HepG2 (cell line): ENCODE results near the gene R3HDM4. TPM values are rescaled to one million over a fixed set of nuclear protein-coding genes. Genes with fewer than 3 reads are reported as not detected.

Source experiments
- ATAC-seq: fragments of 200-7000 bp; cut with Tn5 transposase; 3 replicates; pipeline ENCODE4 v1.9.1; 2020; ENCODE audit warnings: mild to moderate bottlenecking, moderate library complexity
- BruUV-seq: library from RNA; stranded (reverse); fragments of 400-500 nt; replicated peaks from 2 replicates; lab custom pipeline; 2021; lab: Mats Ljungman, UMichigan
- CTCF ChIA-PET: fragments of 300-600 bp; formaldehyde crosslinking; extraction: SDS; loops from one replicate; lab custom pipeline; 2021; ENCODE audit warnings: low total read pairs, inconsistent platforms, low intra/inter-chr PET ratio; lab: Yijun Ruan, JAX
- POLR2A ChIA-PET: fragments of 350-600 bp; sonication (Branson Sonifier 250); formaldehyde crosslinking; loops from one replicate; lab custom pipeline; 2020; ENCODE audit warnings: antibody characterized with exemption, inconsistent platforms; lab: Yijun Ruan, JAX
- DNase-seq: peaks from one replicate; pipeline ENCODE4 v3.0.0-alpha.2; 2015; ENCODE audit warnings: low spot score
- FAIRE-seq: peaks from 3 replicates; lab custom pipeline; 2011; peaks lifted over from hg19 to GRCh38; lab: Jason Lieb, UNC
- H2AFZ ChIP-seq: one replicate; pipeline ENCODE4 v1.6.1; 2011; ENCODE audit warnings: low read length, inconsistent platforms
- H3K27ac ChIP-seq: fragments of 300-600 bp; 3 replicates; pipeline ENCODE4 v1.8.0; 2011; ENCODE audit warnings: mixed run types, mild to moderate bottlenecking, mixed read lengths, low read length, inconsistent platforms; ENCODE audit not compliant: insufficient read depth; ENCODE audit errors: extremely low read length
- H3K27me3 ChIP-seq, 2 experiments: fragments of 200-600 bp in 1 of 2; 2 replicates in 1 of 2; 3 replicates in 1 of 2; pipeline versions ENCODE4 v1.6.0 to v1.8.0; 2011; ENCODE audit warnings: low read length in 2 of 2, mild to moderate bottlenecking in 2 of 2, moderate library complexity in 2 of 2, inconsistent platforms in 1 of 2; ENCODE audit not compliant: insufficient read depth in 2 of 2, control insufficient read depth in 1 of 2
- H3K36me3 ChIP-seq, 2 experiments: fragments of 200-600 bp in 1 of 2; replicated peaks in 1 of 2; 2 replicates in 1 of 2; 3 replicates in 1 of 2; pipeline versions ENCODE4 v1.5.1 to v1.8.0; 2011; ENCODE audit warnings: low read length in 2 of 2, inconsistent platforms in 1 of 2; ENCODE audit not compliant: insufficient read depth in 2 of 2, control insufficient read depth in 1 of 2
- H3K4me1 ChIP-seq: 2 replicates; pipeline ENCODE4 v1.5.1; 2012; ENCODE audit warnings: low read length, inconsistent platforms; ENCODE audit not compliant: insufficient read depth
- H3K4me2 ChIP-seq: 2 replicates; pipeline ENCODE4 v1.6.0; 2011; ENCODE audit warnings: low read depth, low read length, inconsistent platforms
- H3K4me3 ChIP-seq, 3 experiments: fragments of 200-600 bp in 1 of 3; sonication (generic), shearing (Covaris generic) in 1 of 3; replicated peaks in 1 of 3; 2 replicates each; pipeline ENCODE4 v1.5.1; 2011 to 2016; ENCODE audit warnings: low read length in 3 of 3, inconsistent platforms in 2 of 3, low read depth in 2 of 3, mild to moderate bottlenecking in 2 of 3, control low read depth in 1 of 3, mixed read lengths in 1 of 3; ENCODE audit not compliant: insufficient read depth in 1 of 3
- H3K79me2 ChIP-seq: one replicate; pipeline ENCODE4 v1.6.1; 2011; ENCODE audit warnings: low read length, inconsistent platforms; ENCODE audit not compliant: insufficient read depth
- H3K9ac ChIP-seq: 2 replicates; pipeline ENCODE4 v1.6.0; 2011; ENCODE audit warnings: mild to moderate bottlenecking, low read depth, low read length, inconsistent platforms; ENCODE audit not compliant: insufficient read depth
- H3K9me3 ChIP-seq: 2 replicates; pipeline ENCODE4 v1.5.1; 2012; ENCODE audit warnings: mild to moderate bottlenecking, low read length
- H4K20me1 ChIP-seq: 2 replicates; pipeline ENCODE4 v1.6.0; 2011; ENCODE audit warnings: inconsistent platforms, mild to moderate bottlenecking, low read length, moderate library complexity; ENCODE audit not compliant: insufficient read depth
- AGO2 ChIP-seq: fragments of 200-400 bp; formaldehyde crosslinking; optimal IDR thresholded peaks from 2 replicates; pipeline ENCODE3; 2017; ENCODE audit warnings: mild to moderate bottlenecking, low read depth, low read length, moderate library complexity
- EHMT2 ChIP-seq: fragments of 200-600 bp; sonication (generic); IDR thresholded peaks from 2 replicates; pipeline ENCODE4 v1.7.0; 2017; ENCODE audit warnings: antibody characterized with exemption, low read depth, low read length, borderline replicate concordance
- FOXO1 ChIP-seq: sonication (generic); formaldehyde crosslinking; IDR thresholded peaks from 2 replicates; pipeline ENCODE4 v1.4.0; 2020; ENCODE audit warnings: missing genetic modification reagents
- HNRNPL ChIP-seq: fragments of 200-400 bp; formaldehyde crosslinking; IDR thresholded peaks from 2 replicates; pipeline ENCODE4 v1.6.1; 2017; ENCODE audit warnings: mild to moderate bottlenecking, low read depth, low read length
- KLF6 ChIP-seq: IDR thresholded peaks from 2 replicates; pipeline ENCODE4 v1.8.0; 2016; ENCODE audit warnings: missing biosample characterization, missing genetic modification reagents
- MTA1 ChIP-seq: sonication (generic); formaldehyde crosslinking; IDR thresholded peaks from 2 replicates; pipeline ENCODE4 v1.4.0; 2020; ENCODE audit warnings: missing genetic modification reagents, mild to moderate bottlenecking, borderline replicate concordance
- PHF21A ChIP-seq: sonication (generic); formaldehyde crosslinking; IDR thresholded peaks from 2 replicates; pipeline ENCODE4 v1.5.0; 2020; ENCODE audit warnings: mild to moderate bottlenecking, missing genetic modification reagents
- POLR2A ChIP-seq, 2 experiments: IDR thresholded peaks; 2 replicates each; pipeline ENCODE4 v1.6.1; 2011; ENCODE audit warnings: low read depth in 2 of 2, low read length in 2 of 2, mild to moderate bottlenecking in 1 of 2, moderate library complexity in 1 of 2; ENCODE audit not compliant: insufficient read depth in 1 of 2
- RBFOX2 ChIP-seq: fragments of 200-400 bp; formaldehyde crosslinking; IDR thresholded peaks from 2 replicates; pipeline ENCODE4 v1.6.1; 2017; ENCODE audit warnings: low read depth, mild to moderate bottlenecking, low read length
- SKI ChIP-seq: fragments of 450-650 bp; IDR thresholded peaks from one replicate; pipeline ENCODE4 v1.6.1; 2018; ENCODE audit warnings: mild to moderate bottlenecking; ENCODE audit not compliant: partially characterized antibody
- TOPORS ChIP-seq: sonication (generic); formaldehyde crosslinking; IDR thresholded peaks from 2 replicates; pipeline ENCODE4 v1.8.0; 2023; ENCODE audit warnings: mild to moderate bottlenecking, missing genetic modification reagents
- ZBTB25 ChIP-seq: IDR thresholded peaks from 2 replicates; pipeline ENCODE4 v1.6.1; 2018; ENCODE audit warnings: missing genetic modification reagents
- ZHX1 ChIP-seq: sonication (generic); formaldehyde crosslinking; IDR thresholded peaks from 2 replicates; pipeline ENCODE4 v1.8.1; 2022; ENCODE audit warnings: low read depth, mild to moderate bottlenecking, missing genetic modification reagents
- ZNF142 ChIP-seq: sonication (generic); formaldehyde crosslinking; IDR thresholded peaks from 2 replicates; pipeline ENCODE4 v1.4.0; 2020; ENCODE audit warnings: missing genetic modification reagents
- ZNF552 ChIP-seq: sonication (generic); formaldehyde crosslinking; IDR thresholded peaks from 2 replicates; pipeline ENCODE4 v1.9.0; 2022; ENCODE audit warnings: missing genetic modification reagents, mild to moderate bottlenecking, borderline replicate concordance
- WGBS: methylation state at CpG from one replicate; pipeline ENCODE4 v1.1.6; 2017; ENCODE audit warnings: low lambda C conversion rate; 5-methylcytosine and 5-hydroxymethylcytosine counted together
- in situ Hi-C: cut with HindIII; loops from 2 replicates; pipeline ENCODE4 v1.10.0; 2017; ENCODE audit warnings: low pct_unique_long_range_greater_than_20kb; ENCODE audit not compliant: extremely low pct_ligation_motif_present
- intact Hi-C: fragments of 100-400 bp; cut with micrococcal nuclease; formaldehyde crosslinking; loops from one replicate; pipeline ENCODE4 v1.10.0; 2022; ENCODE audit not compliant: unreplicated experiment
- polyA plus RNA-seq, 8 experiments: library from polyadenylated mRNA; depleted of rRNA in 3 of 8; stranded (reverse) in 7 of 8; unstranded in 1 of 8; fragments of >200 nt; fragmentation: Illumina TruSeq in 4 of 8; extraction: Trizol in 4 of 8; gene quantifications; 2 replicates each; pipeline versions ENCODE4 v1.2.1 to v1.2.3, GENCODE V29; 2011 to 2016; ENCODE audit warnings: low read depth in 4 of 8, missing spikeins in 1 of 8, mixed read lengths in 1 of 8; ENCODE audit not compliant: insufficient read depth in 1 of 8
- total RNA-seq, 5 experiments: library from RNA; depleted of rRNA; stranded (reverse); fragments of >200 nt; fragmentation: Illumina TruSeq; extraction: Trizol; gene quantifications; 2 replicates each; pipeline ENCODE4 v1.2.3, GENCODE V29; 2016; ENCODE audit warnings: low read depth in 1 of 5

The R3HDM4 gene
- total and polyA plus RNA-seq, 2 of the 13 experiments (the other 11 are each of a cell fraction or from before 2014, with no cell fraction given): 26.2 to 26.9 TPM

DNA sequence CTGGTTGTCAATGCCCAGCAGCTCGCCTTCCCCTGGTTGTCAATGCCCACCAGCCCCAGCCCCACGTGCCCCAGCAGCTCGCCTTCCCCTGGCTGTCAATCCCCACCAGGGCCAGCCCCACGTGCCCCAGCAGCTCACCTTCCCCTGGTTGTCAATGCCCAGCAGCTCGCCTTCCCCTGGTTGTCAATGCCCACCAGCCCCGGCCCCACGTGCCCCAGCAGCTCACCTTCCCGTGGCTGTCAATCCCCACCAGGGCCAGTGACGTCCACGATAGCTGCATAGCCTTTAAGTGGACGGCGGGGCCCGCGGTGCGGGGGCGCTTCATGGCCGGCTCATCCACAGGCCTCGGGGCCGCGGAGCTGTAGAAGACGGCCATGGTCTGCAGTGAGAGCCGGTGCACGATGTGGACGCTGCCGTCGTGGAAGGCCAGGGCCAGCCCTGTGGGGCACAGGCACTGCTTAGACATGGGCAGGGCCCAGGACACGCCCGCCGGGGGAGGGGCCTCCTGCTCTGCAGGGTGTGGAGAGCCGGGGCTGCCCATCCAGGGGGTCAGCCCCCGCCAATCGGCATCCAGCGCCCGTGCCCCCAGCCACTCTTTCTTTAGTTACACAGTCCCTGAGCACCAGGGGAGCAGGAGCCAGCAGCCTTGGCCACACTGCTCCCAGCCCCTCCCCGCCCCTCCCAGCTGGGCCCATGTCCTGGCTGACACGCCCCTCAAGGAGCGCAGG lies 33.1 kb downstream of the R3HDM4 start:
- Histone ChIP-seq H3K4me1 (no peaks in the 10 kb centered on the region), H3K4me2 (no peak overlapping the region), H4K20me1 (no peaks in the 10 kb centered on the region), H3K9me3 (no peaks in the 10 kb centered on the region), H3K27ac (no peak overlapping the region)
- POLR2A ChIA-PET: interaction anchor here (0.6 to 1.6 kb wide), 2 partner anchors 13 to 18 kb away, joined by 3 read pairs; partner anchors contain the start of genes MED16 and RNU6-9
- intact Hi-C loops: no loop called here
- CTCF ChIA-PET: no interaction called here
- BruUV-seq: no TSS peak
- TF ChIP-seq EHMT2: no peak
- TF ChIP-seq PHF21A: no peak
- TF ChIP-seq KLF6: no peak
- no peak for TF ChIP-seq ZHX1 (CRISPR knock-in tag)
- TF ChIP-seq POLR2A (IDR thresholded peaks at IDR 0.05; ENCODE audit: insufficient read depth in 1 of 2, low read depth in 2 of 2, low read length in 2 of 2): 0 out of 4 replicates have a peak, but pooled peaks of 1 of the 2 experiments have one; percentile 5
- TF ChIP-seq MTA1: no peak
- TF ChIP-seq RBFOX2: peak; percentile 27; the same call in 1 of the 2 replicates
- no peak for TF ChIP-seq TOPORS
- TF ChIP-seq ZBTB25: no peak
- no peak for TF ChIP-seq FOXO1 (CRISPR knock-in tag)
- no peak for TF ChIP-seq ZNF142 (CRISPR knock-in tag)
- no peak for TF ChIP-seq SKI
- TF ChIP-seq AGO2: peak; percentile 58
- TF ChIP-seq HNRNPL: 0 out of 2 replicates have a peak, but pooled peaks have one; percentile 2
- no peak for TF ChIP-seq ZNF552
- TF ChIP-seq, all 625 proteins: peak for 4
- no peak for DNase-seq
- no peak for ATAC-seq
- in situ Hi-C loops: no loop called here
- Histone ChIP-seq H3K79me2 (no peaks in the 10 kb centered on the region), H2AFZ (no peak overlapping the region), H3K4me3 (no peak overlapping the region), H3K36me3 (peaks cover 16% of the 10 kb centered on the region in 2 experiments; a peak in 4 of 5 replicates), H3K9ac (no peak overlapping the region), H3K27me3 (no peaks in the 10 kb centered on the region)
- FAIRE-seq: no peak
- WGBS: 95% methylated on average over 34 of the region's 37 CpGs
